HEK293T (cell line): ENCODE results near the gene CEACAM4.

Experiments used
- CTCF ChIA-PET: fragments of 350-600 bp; formaldehyde crosslinking; extraction: SDS; loops from one replicate; lab custom pipeline; 2021; ENCODE audit warnings: antibody characterized with exemption, inconsistent platforms; lab: Yijun Ruan, JAX
- POLR2A ChIA-PET: fragments of 350-600 bp; formaldehyde crosslinking; extraction: SDS; loops from one replicate; lab custom pipeline; 2020; ENCODE audit warnings: antibody characterized with exemption, inconsistent platforms; lab: Yijun Ruan, JAX
- DNase-seq: peaks from one replicate; pipeline ENCODE4 v3.0.0; 2012; ENCODE audit warnings: mixed read lengths; ENCODE audit errors: extremely low spot score
- ARNT ChIP-seq: fragments of 450-650 bp; IDR thresholded peaks from 2 replicates; pipeline ENCODE4 v1.6.1; 2017; ENCODE audit warnings: mild to moderate bottlenecking
- BHLHE40 ChIP-seq: fragments of 450-650 bp; IDR thresholded peaks from 2 replicates; pipeline ENCODE4 v1.6.1; 2016; ENCODE audit warnings: mild to moderate bottlenecking, moderate library complexity, borderline replicate concordance
- CTBP1 ChIP-seq: fragments of 450-650 bp; IDR thresholded peaks from 2 replicates; pipeline ENCODE4 v1.6.1; 2016; ENCODE audit warnings: borderline replicate concordance
- ELF4 ChIP-seq: fragments of 450-650 bp; IDR thresholded peaks from 2 replicates; pipeline ENCODE4 v1.6.1; 2017; ENCODE audit warnings: antibody characterized with exemption
- FOXA1 ChIP-seq: fragments of 450-650 bp; IDR thresholded peaks from 2 replicates; pipeline ENCODE4 v1.6.1; 2016; ENCODE audit warnings: mild to moderate bottlenecking
- FOXK2 ChIP-seq: fragments of 450-650 bp; IDR thresholded peaks from 2 replicates; pipeline ENCODE4 v1.6.1; 2016; ENCODE audit warnings: mild to moderate bottlenecking
- FOXM1 ChIP-seq: fragments of 450-650 bp; IDR thresholded peaks from 2 replicates; pipeline ENCODE4 v1.6.1; 2017; ENCODE audit warnings: mild to moderate bottlenecking, borderline replicate concordance
- HDGF ChIP-seq: fragments of 450-650 bp; IDR thresholded peaks from 2 replicates; pipeline ENCODE4 v1.6.1; 2017; ENCODE audit warnings: antibody characterized with exemption, borderline replicate concordance
- L3MBTL2 ChIP-seq: fragments of 450-650 bp; conservative IDR thresholded peaks from 2 replicates; pipeline ENCODE4 v1.6.1; 2016; ENCODE audit warnings: mild to moderate bottlenecking
- LEF1 ChIP-seq: fragments of 450-650 bp; IDR thresholded peaks from 2 replicates; pipeline ENCODE4 v1.6.1; 2017; ENCODE audit warnings: mild to moderate bottlenecking, borderline replicate concordance
- NFRKB ChIP-seq: fragments of 450-650 bp; IDR thresholded peaks from 2 replicates; pipeline ENCODE4 v1.6.1; 2016; ENCODE audit warnings: mild to moderate bottlenecking, moderate library complexity
- PKNOX1 ChIP-seq: fragments of 450-650 bp; IDR thresholded peaks from 2 replicates; pipeline ENCODE4 v1.6.1; 2016
- SP1 ChIP-seq: fragments of 450-650 bp; IDR thresholded peaks from 2 replicates; pipeline ENCODE4 v1.6.1; 2017
- SUZ12 ChIP-seq: fragments of 450-650 bp; IDR thresholded peaks from 2 replicates; pipeline ENCODE4 v1.6.1; 2016; ENCODE audit warnings: mild to moderate bottlenecking
- TARDBP ChIP-seq: fragments of 450-650 bp; IDR thresholded peaks from 2 replicates; pipeline ENCODE4 v1.6.1; 2016
- ZNF384 ChIP-seq: fragments of 450-650 bp; IDR thresholded peaks from 2 replicates; pipeline ENCODE4 v1.6.1; 2016

CEACAM4 gene

GRCh38 chr19:41590936-41591335 is 35.9 kb downstream of the CEACAM4 start:
- CTCF ChIA-PET = no interaction called here
- POLR2A ChIA-PET = no interaction called here

GRCh38 chr19:41589371-41589770 is 37.5 kb downstream of the CEACAM4 start:
- no peak for TF ChIP-seq SUZ12
- CTCF ChIA-PET = no interaction called here
- no peak for DNase-seq
- POLR2A ChIA-PET = no interaction called here

More at GRCh38 chr19:41590936-41591335, 35.9 kb downstream of the CEACAM4 start:
- DNase-seq = no peak
- TF ChIP-seq NFRKB (no peak), TARDBP (no peak), ZNF384 (no peak), FOXK2 (no peak), ARNT (no peak), L3MBTL2 (no peak)

GRCh38 chr19:41588497-41589209 is 38.2 kb downstream of the CEACAM4 start:
- peak; percentile 34 for DNase-seq
- ChIA-PET CTCF (no interaction called here), POLR2A (no interaction called here)
- no peak for TF ChIP-seq SUZ12
- TF ChIP-seq L3MBTL2 = no peak
- no peak for TF ChIP-seq FOXM1
- TF ChIP-seq ARNT = no peak
- TF ChIP-seq PKNOX1 = no peak
- no peak for TF ChIP-seq TARDBP
- no peak for TF ChIP-seq HDGF
- TF ChIP-seq SP1 = no peak
- TF ChIP-seq ZNF384 = no peak
- no peak for TF ChIP-seq ELF4
- no peak for TF ChIP-seq FOXA1
- no peak for TF ChIP-seq FOXK2
- TF ChIP-seq LEF1 = no peak

GRCh38 chr19:41587838-41588210 is 39.0 kb downstream of the CEACAM4 start:
- ChIA-PET CTCF (no interaction called here), POLR2A (no interaction called here)
- no peak for DNase-seq
- TF ChIP-seq BHLHE40 = no peak
- TF ChIP-seq LEF1 = no peak
- no peak for TF ChIP-seq SUZ12
- TF ChIP-seq FOXA1 = no peak
- no peak for TF ChIP-seq ARNT

GRCh38 chr19:41587101-41587837 is 39.6 kb downstream of the CEACAM4 start:
- TF ChIP-seq SP1 = no peak
- no peak for TF ChIP-seq FOXM1
- no peak for TF ChIP-seq ARNT
- TF ChIP-seq FOXK2 = no peak
- no peak for TF ChIP-seq HDGF
- TF ChIP-seq NFRKB = no peak
- no peak for TF ChIP-seq ZNF384
- no peak for TF ChIP-seq FOXA1
- TF ChIP-seq L3MBTL2 = no peak
- TF ChIP-seq LEF1 = no peak
- TF ChIP-seq CTBP1 = no peak
- TF ChIP-seq SUZ12 = no peak
- no peak for TF ChIP-seq TARDBP
- DNase-seq = no peak
- POLR2A ChIA-PET = no interaction called here
- CTCF ChIA-PET = no interaction called here

- ChIA-PET CTCF (no interaction called here), POLR2A (no interaction called here)
Observed at GRCh38 chr19:41586064-41586463, 40.8 kb downstream of the CEACAM4 start.

More at GRCh38 chr19:41586064-41586463, 40.8 kb downstream of the CEACAM4 start:
- DNase-seq = no peak
- no peak for TF ChIP-seq SUZ12
- no peak for TF ChIP-seq FOXA1
- no peak for TF ChIP-seq L3MBTL2
- no peak for TF ChIP-seq HDGF
- no peak for TF ChIP-seq TARDBP
- TF ChIP-seq BHLHE40 = no peak
- TF ChIP-seq ZNF384 = no peak
- TF ChIP-seq CTBP1 = no peak
- no peak for TF ChIP-seq FOXK2
- no peak for TF ChIP-seq ARNT
- TF ChIP-seq NFRKB = no peak
- TF ChIP-seq ELF4 = no peak
- TF ChIP-seq FOXM1 = no peak
- no peak for TF ChIP-seq PKNOX1
- no peak for TF ChIP-seq LEF1
- no peak for TF ChIP-seq SP1
